HG03521 (cell line): ENCODE measurements around the gene KRTAP15-1.

ENCODE experiments used
- ATAC-seq: cut with Tn5 transposase; IDR thresholded peaks from one replicate; pipeline ENCODE4 v1.9.1; 2021; ENCODE audit warnings: mild to moderate bottlenecking, moderate library complexity; ENCODE audit not compliant: unreplicated experiment

The KRTAP15-1 gene

DNA sequence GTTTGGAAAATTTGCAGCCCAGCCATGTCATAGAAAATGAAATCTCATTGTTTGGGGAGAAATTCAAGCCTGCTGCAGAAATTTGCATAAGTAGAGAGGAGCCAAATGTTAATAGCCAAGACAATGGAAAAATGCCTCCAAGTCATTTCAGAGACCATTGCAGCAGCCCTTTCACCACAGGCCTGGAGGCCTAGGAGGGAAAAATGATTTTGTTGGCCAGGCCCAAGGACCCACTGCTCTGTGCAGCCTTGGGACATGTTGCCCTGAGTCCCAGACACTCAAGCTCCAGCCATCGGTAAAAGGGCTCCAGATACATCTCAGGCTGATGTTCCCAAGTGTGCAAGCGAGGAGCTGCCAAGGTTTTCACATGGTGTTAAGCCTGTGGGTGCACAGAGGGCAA lies 46.1 kb downstream of the KRTAP15-1 start:
- no peak for ATAC-seq

GRCh38 chr21:30487336-30487735 lies 47.3 kb downstream of the KRTAP15-1 start, which contains the start of gene KRTAP19-2:
KRTAP19-2 (minus strand) TSS chr21:30487436; CDS start chr21:30487348, 88 bp downstream.
- no peak for ATAC-seq
